IPS DF 6.9 (cell line): ENCODE results near the gene ERP27.

Source experiments
- DNase-seq: peaks from one replicate; pipeline ENCODE4 v3.0.0-alpha.2; 2013; ENCODE audit warnings: low read depth, low spot score
- H3K27ac ChIP-seq: one replicate; pipeline ENCODE4 v1.5.1; 2013; ENCODE audit warnings: low read length, control low read depth
- H3K27me3 ChIP-seq: 2 replicates; pipeline ENCODE4 v1.6.1; 2013; ENCODE audit warnings: mild to moderate bottlenecking, low read length; ENCODE audit not compliant: control insufficient read depth, insufficient read depth
- H3K36me3 ChIP-seq: 2 replicates; pipeline ENCODE4 v1.6.1; 2013; ENCODE audit warnings: low read length; ENCODE audit not compliant: control insufficient read depth, insufficient read depth
- H3K4me1 ChIP-seq: 2 replicates; pipeline ENCODE4 v1.6.1; 2013; ENCODE audit warnings: low read length; ENCODE audit not compliant: control insufficient read depth, insufficient read depth
- H3K4me3 ChIP-seq: 2 replicates; pipeline ENCODE4 v1.5.1; 2013; ENCODE audit warnings: mild to moderate bottlenecking, low read length
- H3K9me3 ChIP-seq: 2 replicates; pipeline ENCODE4 v1.6.1; 2013; ENCODE audit warnings: low read length, inconsistent platforms; ENCODE audit not compliant: control insufficient read depth, insufficient read depth
- WGBS: extraction: QIAGEN DNeasy Blood & Tissue Kit; methylation state at CpG from one replicate; pipeline ENCODE4 v1.1.7; 2013; ENCODE audit warnings: mixed read lengths, missing lambda C conversion rate; ENCODE audit not compliant: insufficient read length, insufficient coverage; 5-methylcytosine and 5-hydroxymethylcytosine counted together

The ERP27 gene

GRCh38 chr12:14974633-14975032 is 36.3 kb upstream of the ERP27 start:
- Histone ChIP-seq H3K27me3 (no peaks in the 10 kb centered on the region), H3K27ac (no peak overlapping the region), H3K4me3 (no peak overlapping the region), H3K9me3 (no peaks in the 10 kb centered on the region), H3K4me1 (no peaks in the 10 kb centered on the region), H3K36me3 (no peaks in the 10 kb centered on the region)
- WGBS: no CpG with 5 or more reads among the region's 3 CpGs
- no peak for DNase-seq

GRCh38 chr12:14972816-14973215 is 34.5 kb upstream of the ERP27 start, which contains the start of gene PDE6H:
Gene PDE6H (plus strand): TSS chr12:14973042. CDS start chr12:14978013, 4,971 bp downstream.
- Histone ChIP-seq H3K4me1 (no peaks in the 10 kb centered on the region), H3K9me3 (no peaks in the 10 kb centered on the region), H3K27me3 (no peaks in the 10 kb centered on the region), H3K27ac (no peak within 1 kb of the TSS), H3K4me3 (no peak within 1 kb of the TSS), H3K36me3 (no peaks in the 10 kb centered on the region)
- WGBS: no CpG with 5 or more reads among the region's 2 CpGs
- DNase-seq: no peak

DNA sequence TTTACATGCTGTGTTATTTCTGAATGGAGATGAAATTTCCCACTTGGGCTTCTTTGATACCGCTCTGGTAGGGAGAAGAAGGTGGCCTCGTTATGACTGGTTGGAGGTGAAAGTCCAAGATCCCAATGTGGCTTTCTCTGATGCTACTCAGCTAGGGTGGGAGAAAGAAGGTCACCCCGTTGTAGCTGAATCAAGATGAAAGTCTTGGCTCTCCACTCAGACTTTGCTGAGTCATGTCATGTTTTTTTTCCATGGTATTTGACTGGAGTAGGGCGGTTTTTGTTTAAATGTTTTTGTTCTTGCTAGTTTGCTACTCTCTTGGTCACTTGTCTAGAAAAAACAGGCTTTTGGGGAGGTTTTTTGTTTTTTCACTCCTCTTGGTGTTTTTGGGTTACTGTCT is 32.1 kb upstream of the ERP27 start:
- no peaks in the 10 kb centered on the region for H3K27me3 ChIP-seq
- no peak overlapping the region for H3K27ac ChIP-seq
- DNase-seq: no peak
- no peak overlapping the region for H3K4me3 ChIP-seq
- WGBS: no CpG with 5 or more reads among the region's 4 CpGs
- H3K4me1 ChIP-seq: no peaks in the 10 kb centered on the region
- no peaks in the 10 kb centered on the region for H3K9me3 ChIP-seq
- no peaks in the 10 kb centered on the region for H3K36me3 ChIP-seq

- Histone ChIP-seq H3K4me1 (no peaks in the 10 kb centered on the region), H3K9me3 (no peaks in the 10 kb centered on the region), H3K27me3 (no peaks in the 10 kb centered on the region), H3K4me3 (no peak overlapping the region), H3K36me3 (no peaks in the 10 kb centered on the region), H3K27ac (no peak overlapping the region)
- DNase-seq: no peak
- no CpG with 5 or more reads among the region's 3 CpGs for WGBS
Measured at GRCh38 chr12:14968478-14968877, 30.1 kb upstream of the ERP27 start.

- WGBS: no CpG with 5 or more reads among the region's 2 CpGs
- Histone ChIP-seq H3K4me3 (no peak overlapping the region), H3K36me3 (no peaks in the 10 kb centered on the region), H3K9me3 (no peaks in the 10 kb centered on the region), H3K4me1 (no peaks in the 10 kb centered on the region), H3K27me3 (no peaks in the 10 kb centered on the region), H3K27ac (no peak overlapping the region)
- no peak for DNase-seq
Measured at GRCh38 chr12:14965221-14965620, 26.9 kb upstream of the ERP27 start.

DNA sequence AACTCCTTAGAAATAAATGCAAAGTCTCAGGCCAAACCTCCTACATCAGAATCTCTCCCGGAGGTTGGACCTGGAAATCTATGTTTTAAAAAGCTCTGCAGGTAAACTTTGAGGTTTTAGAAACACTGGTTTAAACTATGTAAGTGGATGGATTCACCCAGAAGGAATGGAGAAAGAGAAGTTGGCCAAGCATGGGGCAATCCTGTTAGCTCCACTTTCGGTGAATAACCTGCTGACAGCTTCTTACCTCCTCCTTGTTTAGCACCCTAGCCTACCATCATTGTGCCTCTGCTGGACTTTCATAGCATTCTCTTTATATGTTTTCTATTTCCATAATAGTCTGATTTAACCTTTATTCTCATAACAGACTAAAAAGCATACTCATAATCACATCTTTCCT is 26.1 kb upstream of the ERP27 start:
- H3K9me3 ChIP-seq: no peaks in the 10 kb centered on the region
- no peaks in the 10 kb centered on the region for H3K4me1 ChIP-seq
- H3K4me3 ChIP-seq: no peak overlapping the region
- no peak for DNase-seq
- no peaks in the 10 kb centered on the region for H3K27me3 ChIP-seq
- no peak overlapping the region for H3K27ac ChIP-seq
- no peaks in the 10 kb centered on the region for H3K36me3 ChIP-seq
- no CpG with 5 or more reads among the region's 2 CpGs for WGBS

DNA sequence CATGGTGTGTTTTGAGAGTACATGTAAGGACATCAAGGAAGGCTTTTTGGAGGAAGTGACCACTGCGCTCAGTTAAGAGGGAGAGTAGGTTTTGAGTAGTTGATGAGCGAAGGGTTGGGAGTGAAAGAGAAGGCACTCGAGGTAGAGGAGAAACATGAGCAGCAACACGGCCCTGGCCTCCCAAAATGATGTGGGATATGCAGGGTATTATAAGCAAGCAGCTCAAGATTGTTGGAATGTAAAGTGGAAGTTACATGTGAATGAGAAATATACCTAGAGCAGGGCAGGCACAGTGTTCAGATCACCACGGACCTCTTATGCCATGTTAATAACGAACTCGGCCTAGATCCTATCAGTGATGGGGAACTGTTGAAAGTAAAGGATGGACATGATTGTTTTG is 25.2 kb upstream of the ERP27 start:
- Histone ChIP-seq H3K36me3 (no peaks in the 10 kb centered on the region), H3K4me1 (no peaks in the 10 kb centered on the region), H3K4me3 (no peak overlapping the region), H3K27ac (no peak overlapping the region), H3K27me3 (no peaks in the 10 kb centered on the region), H3K9me3 (no peaks in the 10 kb centered on the region)
- WGBS: 100% methylated on average over 2 of the region's 7 CpGs
- DNase-seq: no peak

DNA sequence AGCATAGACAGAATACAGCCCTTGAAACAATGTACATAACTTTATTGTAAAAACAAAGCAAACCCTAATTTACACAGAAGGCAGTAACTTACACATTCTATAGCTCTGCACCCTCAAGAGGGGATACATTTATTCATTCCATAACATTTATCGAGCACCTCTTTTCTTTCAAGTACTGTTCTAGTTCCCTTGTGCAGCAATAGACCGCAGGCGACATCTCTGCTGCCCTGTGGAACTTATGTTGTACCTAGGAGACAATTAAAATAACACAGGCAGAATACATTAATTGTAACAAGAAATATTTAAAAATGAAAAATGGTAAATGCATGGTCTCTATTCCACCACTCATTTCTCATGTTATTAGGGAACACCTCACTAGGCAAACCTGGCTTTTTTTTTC is 24.5 kb upstream of the ERP27 start:
- H3K9me3 ChIP-seq: no peaks in the 10 kb centered on the region
- H3K27ac ChIP-seq: no peak overlapping the region
- no CpG with 5 or more reads among the region's 3 CpGs for WGBS
- no peaks in the 10 kb centered on the region for H3K36me3 ChIP-seq
- no peak for DNase-seq
- H3K27me3 ChIP-seq: no peaks in the 10 kb centered on the region
- H3K4me1 ChIP-seq: no peaks in the 10 kb centered on the region
- no peak overlapping the region for H3K4me3 ChIP-seq

DNA sequence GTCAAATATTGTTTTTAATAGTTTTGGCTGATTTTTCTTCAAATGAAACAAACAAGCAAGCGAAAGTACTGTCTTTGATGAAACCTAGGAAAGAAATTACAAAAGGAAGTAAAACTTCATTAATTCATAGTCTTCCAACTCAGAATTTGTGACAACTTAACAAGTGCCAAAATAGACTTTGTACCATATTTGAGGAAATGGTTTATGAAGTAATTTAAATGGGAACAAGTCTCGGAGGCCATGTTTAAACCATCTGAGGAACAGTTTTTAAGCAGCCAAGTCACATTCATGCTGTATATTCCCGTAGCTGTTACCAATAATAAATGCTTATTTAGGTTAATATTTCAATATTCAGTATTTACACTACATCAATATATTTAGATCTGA is 23.8 kb upstream of the ERP27 start:
- DNase-seq: no peak
- no peaks in the 10 kb centered on the region for H3K36me3 ChIP-seq
- WGBS: no CpG with 5 or more reads among the region's 3 CpGs
- no peak overlapping the region for H3K4me3 ChIP-seq
- no peaks in the 10 kb centered on the region for H3K4me1 ChIP-seq
- H3K27ac ChIP-seq: no peak overlapping the region
- H3K27me3 ChIP-seq: no peaks in the 10 kb centered on the region
- H3K9me3 ChIP-seq: no peaks in the 10 kb centered on the region

DNA sequence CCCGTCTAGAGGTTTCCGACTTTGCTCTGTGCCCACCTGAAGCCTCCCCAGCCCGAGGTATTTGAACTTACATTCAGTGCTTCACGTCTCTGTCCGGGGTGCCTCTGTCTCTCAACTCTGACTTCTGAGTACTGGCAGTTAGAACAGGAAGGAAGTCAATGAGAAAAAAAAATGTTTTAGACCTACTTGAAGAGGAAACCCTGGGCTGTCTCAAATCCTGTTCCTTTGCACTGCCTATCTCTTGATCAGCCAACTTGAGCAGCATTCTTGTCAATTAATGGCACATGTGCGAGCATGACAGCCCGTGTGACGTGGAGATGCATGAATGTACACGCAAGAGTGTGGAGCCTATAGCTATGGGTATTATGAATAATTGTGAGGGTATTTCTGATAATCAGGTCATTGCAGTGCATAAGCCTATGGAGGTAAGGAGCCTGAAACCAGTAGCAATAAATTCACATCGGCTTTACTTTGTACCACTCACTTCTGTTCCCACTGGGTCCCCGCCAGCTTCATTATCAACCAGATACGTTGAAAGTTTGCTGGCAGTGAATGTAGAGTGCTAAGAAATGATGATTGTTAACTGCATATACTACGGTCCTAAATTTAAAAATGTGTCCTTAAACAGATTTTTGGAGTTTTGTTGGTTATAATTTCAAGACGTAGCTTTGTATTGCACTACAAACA is 23.3 kb upstream of the ERP27 start, which contains the start of gene ARHGDIB:
Gene ARHGDIB (minus strand): TSS at position 136 of the 687 bp plus-strand sequence. CDS start 10,889 bp downstream, outside the sequence.
- no CpG with 5 or more reads among the region's 14 CpGs for WGBS
- no peak for DNase-seq
- Histone ChIP-seq H3K27ac (no peak within 1 kb of the TSS), H3K4me3 (no peak within 1 kb of the TSS), H3K27me3 (no peaks in the 10 kb centered on the region), H3K4me1 (no peaks in the 10 kb centered on the region), H3K9me3 (no peaks in the 10 kb centered on the region), H3K36me3 (no peaks in the 10 kb centered on the region)
